IPS-18c (cell line): ENCODE measurements around the gene CDK18.

Source experiments
- H3K4me3 ChIP-seq: 2 replicates; pipeline ENCODE4 v1.7.0; 2013; ENCODE audit warnings: low read depth, mild to moderate bottlenecking, low read length, moderate library complexity; ENCODE audit not compliant: insufficient read depth
- H3K9me3 ChIP-seq: one replicate; pipeline ENCODE4 v1.6.1; 2013; ENCODE audit warnings: mild to moderate bottlenecking, low read length, moderate library complexity; ENCODE audit not compliant: control insufficient read depth, insufficient read depth

The CDK18 gene

DNA sequence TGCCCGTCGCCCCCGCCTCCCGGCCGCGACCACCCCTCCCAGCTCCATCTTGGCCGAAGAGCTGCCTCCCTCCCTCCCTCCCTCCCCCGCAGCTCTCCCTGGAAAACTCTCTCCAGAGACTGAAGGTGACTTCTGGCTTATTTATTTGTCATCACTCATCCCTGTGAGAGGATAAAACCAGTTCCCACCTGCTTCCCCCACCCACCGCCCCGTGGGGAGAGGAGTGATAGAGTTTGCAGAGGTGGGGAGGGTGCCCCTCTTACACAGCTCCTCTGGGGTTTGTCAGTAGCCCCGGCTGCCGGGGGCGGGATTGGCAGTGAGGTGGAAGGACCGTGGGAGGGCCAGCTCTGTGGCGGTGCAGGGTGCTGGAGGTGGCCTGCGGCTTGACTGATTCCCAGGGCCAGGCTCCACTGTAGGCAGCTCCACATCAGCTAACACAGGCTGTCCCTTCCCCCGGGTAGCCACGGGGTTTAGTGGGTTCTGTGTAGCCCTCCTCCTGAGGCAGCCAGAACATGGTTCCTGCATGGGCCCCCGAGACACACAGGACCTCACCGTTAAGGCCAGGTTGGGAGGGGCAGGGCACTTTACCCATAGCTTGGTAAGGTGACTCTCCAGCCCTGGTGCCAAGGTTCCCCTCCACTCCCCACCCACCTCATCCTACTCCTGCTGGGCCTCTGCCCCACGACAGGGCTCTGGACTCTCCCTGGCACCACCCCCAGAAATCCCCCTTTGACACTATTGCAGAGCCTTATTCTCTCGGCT, 65.1 kb downstream of the CDK18 start:
- peak overlapping the region; percentile 52; the same call in 1 of the 2 replicates for H3K4me3 ChIP-seq
- no peaks in the 10 kb centered on the region for H3K9me3 ChIP-seq

DNA sequence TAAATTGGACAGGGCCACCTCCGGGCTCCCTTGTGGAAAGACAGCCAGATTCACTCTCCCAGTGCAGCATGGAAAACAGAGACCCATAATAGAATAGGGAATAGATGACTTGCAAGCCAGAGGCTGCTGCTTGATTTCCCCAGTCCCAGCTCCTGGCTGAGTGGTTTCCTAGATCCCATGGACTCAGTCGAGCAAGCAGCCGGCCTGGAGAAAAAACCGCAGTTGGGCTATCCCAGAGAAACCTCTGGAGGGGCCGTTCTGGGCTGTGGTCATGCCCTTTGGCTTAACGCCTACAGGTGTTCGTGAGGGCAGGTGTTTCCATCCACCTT, 65.7 kb downstream of the CDK18 start:
- Histone ChIP-seq H3K4me3 (no peak overlapping the region), H3K9me3 (no peaks in the 10 kb centered on the region)

DNA sequence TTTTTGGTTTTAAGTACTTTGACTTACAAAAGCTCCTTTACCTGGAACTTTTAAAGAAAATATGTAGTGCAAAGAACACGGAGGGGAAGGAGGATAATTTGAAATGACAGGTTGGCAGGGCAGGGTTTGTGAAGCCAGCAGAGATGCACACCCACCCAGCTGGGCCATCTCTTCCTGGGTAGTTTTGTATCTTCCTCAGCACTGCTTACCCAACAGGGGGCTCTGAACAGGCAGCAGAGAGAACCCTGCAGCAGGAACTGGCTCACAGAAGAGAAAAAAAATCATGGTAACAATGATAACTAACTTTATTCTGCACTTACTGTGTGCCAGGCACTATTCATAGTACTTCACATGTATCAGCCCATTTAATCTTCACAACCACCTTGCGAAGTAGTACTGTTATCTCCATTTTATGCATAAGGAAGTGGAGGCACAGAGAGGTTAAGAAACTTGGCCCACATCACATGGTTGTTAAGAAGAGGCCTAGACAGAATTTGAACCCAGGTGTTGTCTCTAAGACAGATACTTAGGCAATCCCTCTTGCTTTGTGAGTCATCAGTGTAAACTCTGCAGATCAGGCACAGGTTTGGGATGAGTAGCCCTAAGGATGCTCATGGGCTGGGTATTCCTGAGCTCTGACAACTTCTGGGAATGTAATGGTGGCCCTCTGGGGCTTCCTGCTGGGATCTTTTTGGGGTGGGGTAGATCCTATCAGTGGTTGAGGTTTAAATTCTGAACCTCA, 66.5 kb downstream of the CDK18 start:
- no peaks in the 10 kb centered on the region for H3K9me3 ChIP-seq
- H3K4me3 ChIP-seq: no peak overlapping the region

DNA sequence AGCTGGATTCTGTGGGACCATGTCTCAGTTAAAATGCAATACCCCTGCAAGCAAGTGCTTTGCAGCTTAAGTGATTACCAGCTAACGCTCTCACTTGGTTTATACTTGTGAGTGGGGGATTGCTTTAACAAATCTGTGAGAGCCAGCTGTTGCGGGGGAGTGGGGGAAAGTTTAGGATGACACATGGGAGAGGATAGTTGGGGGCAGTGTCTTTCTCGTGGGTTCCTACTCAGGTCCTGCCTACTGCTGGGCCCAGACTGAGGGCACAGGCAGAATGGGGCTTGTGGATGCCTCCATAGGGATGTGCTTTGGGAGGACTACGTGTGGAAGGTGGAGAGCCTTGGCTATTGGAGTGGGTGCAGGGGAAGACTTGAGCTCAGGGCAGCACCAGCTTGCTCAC, 67.3 kb downstream of the CDK18 start:
- H3K9me3 ChIP-seq: no peaks in the 10 kb centered on the region
- no peak overlapping the region for H3K4me3 ChIP-seq

DNA sequence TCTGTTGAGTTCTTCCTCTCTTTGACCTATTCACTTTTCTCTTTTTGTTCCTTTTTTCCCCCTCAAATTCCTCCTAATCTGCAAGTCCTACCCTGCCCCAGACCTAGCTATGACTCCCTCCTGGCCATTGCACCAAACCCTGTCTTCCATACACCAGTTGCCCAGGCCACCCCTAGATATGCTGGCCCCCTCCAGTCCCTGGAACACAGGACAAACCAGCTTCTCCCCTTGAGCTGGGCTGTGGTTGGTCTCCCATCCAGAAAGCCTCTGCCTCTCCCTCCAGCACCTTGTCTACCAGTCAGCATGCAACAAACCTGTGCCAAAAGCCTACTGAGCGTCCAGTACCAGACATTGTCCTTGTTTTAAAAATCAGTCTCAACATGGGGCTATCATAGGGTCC, 68.0 kb downstream of the CDK18 start:
- Histone ChIP-seq H3K9me3 (no peaks in the 10 kb centered on the region), H3K4me3 (no peak overlapping the region)

DNA sequence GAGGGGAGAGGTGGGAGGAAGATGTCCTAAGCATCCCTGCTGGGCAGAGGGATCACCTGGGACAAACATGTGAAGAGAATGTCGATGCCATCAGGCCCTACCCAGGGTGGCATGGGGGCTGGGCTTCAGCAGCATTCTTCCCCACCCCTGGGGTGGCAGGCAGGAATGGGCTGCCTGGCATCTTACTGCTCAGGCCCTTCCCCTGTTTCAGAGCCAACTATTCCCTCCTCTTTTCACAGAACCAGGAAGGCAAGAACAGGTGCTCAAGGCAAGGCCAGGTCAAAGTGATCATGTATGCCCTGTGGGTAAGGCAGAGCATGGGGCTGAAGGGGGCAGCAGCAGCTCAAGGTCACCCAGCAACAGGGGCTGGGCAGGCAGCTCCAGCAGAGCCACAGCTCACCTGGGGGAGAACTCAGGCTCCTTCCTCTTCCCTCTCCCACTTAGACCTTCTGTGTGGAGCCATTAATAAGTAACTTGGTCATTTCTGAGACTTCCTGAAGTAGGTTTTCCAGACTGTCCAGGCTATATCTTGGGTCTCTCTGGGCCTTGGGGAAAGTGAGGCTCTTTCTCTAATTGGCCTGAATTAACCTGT, 70.9 kb downstream of the CDK18 start:
- no peak overlapping the region for H3K4me3 ChIP-seq
- H3K9me3 ChIP-seq: no peaks in the 10 kb centered on the region

DNA sequence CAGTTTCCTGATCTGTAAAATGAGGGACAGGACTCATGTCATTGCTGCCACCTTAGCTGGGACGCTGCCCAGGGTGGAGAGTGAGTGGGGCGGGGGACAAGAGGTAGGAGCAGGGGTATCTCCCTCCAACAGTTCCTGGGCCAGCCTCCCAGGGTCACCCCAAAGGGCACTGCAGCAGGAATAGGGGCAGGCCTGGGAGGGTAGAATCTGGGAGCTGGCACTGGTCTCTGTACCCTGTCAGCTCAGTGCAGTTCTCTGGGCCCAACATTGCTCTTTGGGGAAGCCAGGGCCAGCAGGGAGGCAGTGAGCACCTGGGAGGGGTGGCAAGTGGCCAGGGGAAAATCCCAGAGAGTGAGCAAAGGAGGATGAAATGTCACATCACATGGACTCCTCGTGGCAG, 71.5 kb downstream of the CDK18 start:
- H3K4me3 ChIP-seq: no peak overlapping the region
- no peaks in the 10 kb centered on the region for H3K9me3 ChIP-seq

DNA sequence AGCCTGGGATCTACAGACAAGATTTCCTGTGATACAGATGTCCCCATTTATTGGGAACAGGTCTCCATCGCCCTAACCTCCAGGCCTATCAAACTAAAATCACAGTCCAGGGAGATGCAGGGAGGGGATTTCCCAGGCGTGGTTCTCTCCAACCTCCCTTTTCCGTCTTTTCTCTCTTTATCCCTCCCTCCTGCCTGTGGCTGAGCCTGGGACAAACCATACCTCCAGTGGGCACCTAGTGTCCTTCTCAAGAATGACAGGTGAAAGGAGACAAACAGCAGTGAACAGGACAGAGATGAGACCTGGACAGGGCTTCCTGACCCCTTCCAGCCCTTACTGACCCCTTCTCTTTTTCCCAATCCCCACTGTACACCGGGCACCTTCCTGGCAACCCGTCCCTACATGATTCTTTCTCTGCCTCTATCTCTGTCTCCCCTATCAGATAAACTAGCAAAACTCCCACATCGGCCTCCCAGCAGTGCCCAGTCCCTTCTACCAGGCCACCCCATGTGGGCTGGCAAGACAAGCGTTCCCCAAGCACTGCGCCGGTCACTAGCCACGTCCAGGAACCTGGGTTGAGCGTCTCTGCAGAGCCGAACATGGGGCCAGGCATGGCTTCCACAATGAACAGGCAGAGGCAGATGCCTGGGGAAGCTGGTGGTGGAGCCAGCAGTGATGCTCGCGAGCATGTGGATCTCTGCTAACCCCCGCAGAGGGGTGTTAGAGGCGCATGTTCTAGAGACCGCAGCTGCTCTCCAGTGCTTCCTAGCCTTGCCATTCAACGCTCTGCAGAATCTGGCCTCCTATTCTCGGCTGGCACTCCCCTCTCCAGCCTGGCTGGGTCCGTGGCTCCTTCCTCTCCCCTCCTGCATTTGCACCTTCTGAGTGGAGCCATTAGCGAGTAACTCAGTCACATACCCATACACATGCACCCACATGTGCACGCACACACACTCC, 72.6 kb downstream of the CDK18 start:
- Histone ChIP-seq H3K9me3 (no peaks in the 10 kb centered on the region), H3K4me3 (no peak overlapping the region)

DNA sequence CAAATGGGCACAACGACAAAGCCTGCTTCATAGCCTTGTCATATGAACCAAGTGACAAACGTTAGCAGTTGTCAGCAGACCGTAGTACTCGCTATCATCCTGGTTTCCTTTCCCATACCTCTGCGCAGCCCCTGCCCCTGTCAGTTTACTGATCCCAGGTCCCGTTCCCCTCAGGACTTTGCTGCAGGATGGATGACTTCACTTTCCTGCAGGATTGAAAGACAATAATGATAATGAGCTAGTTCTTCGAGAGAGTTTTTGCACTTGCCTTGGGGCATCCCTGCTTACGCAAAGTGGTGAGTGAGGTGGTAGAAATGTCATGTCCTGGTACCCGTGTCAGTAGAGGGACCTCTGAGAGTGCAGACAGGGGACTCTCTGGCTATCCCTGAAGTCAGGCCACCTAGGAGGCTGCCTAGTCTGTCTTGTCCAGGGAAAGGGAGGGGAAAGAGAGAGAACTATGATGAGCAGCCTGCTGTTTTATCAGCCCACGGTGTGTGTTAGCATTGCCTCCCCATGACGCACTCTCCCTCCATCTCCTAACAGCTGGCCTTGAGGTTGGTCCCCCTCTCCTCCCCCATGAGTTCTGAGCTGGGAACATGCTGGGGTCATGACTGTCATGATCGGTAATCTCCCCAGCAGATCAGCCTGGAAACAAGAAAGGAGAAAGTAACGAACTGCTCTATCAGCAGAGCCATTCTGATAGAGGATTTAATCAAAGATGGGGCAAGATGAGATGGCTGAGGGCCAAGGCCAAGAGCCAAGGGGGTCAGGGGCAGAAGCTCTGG, 73.6 kb downstream of the CDK18 start:
- H3K4me3 ChIP-seq: no peak overlapping the region

DNA sequence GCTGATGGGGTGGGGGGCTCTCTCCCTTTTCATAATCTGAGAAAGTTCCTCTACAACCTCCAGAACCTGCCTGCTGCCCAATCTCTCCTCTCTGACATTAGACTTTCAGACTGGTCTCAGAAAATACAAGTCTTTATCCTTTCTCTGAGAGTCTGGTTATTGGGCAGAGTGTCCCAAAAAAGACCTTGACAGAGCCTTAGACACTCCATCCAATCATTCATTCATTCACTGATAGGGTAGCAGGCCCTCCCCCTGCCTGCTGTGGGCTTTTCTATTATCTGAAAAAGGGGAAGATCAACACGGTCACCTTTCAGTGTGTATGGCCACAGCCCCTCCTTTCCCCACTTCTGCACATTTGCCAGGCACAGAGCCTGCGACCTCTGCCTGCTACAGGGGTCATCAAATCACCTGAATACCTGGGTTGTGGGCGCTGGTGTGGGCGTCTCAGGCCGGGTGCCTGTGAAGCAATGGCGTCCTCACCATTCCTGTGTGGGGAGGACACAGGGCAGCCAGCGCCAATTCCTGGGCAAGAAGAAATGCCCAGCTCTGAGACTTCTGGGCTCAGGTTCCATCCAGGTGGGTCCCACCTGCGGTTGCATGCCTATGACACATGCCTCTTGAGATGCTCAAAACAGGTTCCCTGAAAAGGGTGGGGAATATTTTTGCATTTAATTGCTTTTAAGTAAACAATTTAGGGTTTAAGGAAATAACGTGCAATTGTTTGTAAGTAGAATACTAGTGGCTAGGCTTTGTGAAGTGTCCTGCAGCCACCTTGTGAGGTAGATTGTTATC, 74.5 kb downstream of the CDK18 start:
- Histone ChIP-seq H3K9me3 (no peaks in the 10 kb centered on the region), H3K4me3 (no peak overlapping the region)

More for the DNA sequence above, 73.6 kb downstream of the CDK18 start:
- no peaks in the 10 kb centered on the region for H3K9me3 ChIP-seq

DNA sequence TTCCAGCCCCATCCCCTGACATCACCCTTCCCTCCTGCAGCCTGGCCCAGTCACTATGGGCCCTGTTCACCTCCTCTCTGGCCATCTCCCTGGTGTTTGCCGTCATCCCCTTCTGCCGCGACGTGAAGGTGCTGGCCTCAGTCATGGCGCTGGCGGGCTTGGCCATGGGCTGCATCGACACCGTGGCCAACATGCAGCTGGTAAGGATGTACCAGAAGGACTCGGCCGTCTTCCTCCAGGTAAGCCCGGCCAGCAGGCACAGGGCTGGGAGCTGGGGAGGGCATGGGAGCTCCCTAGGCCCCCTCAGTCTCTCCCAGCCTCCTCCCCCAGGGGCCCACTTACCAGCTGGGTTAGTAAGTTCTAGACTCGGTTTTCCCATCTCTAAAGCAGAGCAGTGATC, 75.2 kb downstream of the CDK18 start:
- no peak overlapping the region for H3K4me3 ChIP-seq

DNA sequence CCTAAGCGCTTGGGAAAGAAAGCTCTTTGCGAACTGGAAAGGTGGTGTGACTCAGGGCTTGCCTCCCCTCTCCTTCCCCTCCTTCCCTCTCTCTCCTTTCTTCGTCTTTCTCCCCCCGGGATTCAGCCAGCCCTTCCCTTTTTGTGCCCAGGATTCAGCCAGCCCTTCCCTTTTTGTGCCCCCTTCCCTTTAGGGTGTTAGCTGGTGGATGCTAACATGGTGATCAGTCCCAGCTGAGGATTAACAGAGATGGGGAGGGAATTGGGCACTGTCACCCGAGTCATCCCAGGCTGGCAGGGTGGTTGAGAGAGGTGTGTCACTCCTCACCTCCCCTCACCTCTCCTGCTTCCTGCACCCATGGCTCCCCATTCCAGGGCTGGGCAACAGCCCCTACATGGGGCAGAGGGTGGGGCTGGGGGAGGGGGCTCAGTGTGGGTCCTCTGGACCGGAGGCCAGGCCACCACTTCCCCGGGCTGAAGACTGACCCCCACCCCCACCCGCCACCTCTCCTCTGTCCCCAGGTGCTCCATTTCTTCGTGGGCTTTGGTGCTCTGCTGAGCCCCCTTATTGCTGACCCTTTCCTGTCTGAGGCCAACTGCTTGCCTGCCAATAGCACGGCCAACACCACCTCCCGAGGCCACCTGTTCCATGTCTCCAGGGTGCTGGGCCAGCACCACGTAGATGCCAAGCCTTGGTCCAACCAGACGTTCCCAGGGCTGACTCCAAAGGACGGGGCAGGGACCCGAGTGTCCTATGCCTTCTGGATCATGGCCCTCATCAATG, 75.9 kb downstream of the CDK18 start:
- H3K4me3 ChIP-seq: no peak overlapping the region
- H3K9me3 ChIP-seq: no peaks in the 10 kb centered on the region

More for the DNA sequence above, 75.2 kb downstream of the CDK18 start:
- no peaks in the 10 kb centered on the region for H3K9me3 ChIP-seq

DNA sequence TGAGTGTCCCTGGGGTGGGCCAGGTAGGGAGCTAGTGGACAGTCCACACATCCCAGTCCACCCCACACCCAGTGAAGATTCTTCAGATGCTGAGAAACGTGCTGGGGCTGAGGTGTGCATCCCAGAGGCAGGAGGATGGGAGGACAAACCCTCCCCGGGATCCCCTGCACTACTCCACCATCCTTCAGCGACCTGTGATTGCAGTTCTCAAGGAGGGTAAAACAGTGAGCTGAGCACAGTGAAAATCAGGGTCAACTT, 76.4 kb downstream of the CDK18 start:
- H3K9me3 ChIP-seq: no peaks in the 10 kb centered on the region

DNA sequence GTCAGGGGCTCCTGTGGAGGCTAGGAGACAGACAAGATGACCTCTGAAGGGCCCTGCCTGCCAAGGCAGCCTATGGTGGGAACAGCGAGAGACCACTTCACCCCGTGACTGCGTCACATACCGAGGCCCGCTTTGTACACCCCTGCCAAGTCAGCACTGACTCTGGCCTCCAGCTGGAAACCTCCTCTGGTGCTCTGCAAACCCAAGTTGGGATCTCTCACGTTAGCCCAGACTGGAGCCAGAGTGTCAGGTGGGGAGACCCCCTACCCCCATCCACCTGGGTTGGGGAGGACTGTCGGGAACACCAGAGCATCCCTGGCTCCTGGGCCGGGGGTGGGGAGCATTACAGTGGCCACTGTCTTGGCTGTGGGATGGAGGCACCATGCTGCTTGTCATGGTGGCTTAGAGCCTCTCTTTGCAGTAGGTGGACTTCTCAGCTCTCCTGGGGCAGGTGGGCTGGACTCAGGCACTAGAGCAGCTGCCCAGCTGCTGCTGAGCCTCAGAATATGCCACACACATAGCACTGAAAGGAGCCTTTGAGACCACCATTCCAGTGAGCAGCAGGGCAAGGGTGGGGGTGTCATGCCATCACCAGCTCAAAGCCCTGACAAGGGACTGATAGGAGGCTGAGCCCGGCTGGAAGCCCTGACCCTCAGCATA, 77.0 kb downstream of the CDK18 start:
- no peaks in the 10 kb centered on the region for H3K9me3 ChIP-seq
- no peak overlapping the region for H3K4me3 ChIP-seq

More for the DNA sequence above, 76.4 kb downstream of the CDK18 start:
- no peak overlapping the region for H3K4me3 ChIP-seq

DNA sequence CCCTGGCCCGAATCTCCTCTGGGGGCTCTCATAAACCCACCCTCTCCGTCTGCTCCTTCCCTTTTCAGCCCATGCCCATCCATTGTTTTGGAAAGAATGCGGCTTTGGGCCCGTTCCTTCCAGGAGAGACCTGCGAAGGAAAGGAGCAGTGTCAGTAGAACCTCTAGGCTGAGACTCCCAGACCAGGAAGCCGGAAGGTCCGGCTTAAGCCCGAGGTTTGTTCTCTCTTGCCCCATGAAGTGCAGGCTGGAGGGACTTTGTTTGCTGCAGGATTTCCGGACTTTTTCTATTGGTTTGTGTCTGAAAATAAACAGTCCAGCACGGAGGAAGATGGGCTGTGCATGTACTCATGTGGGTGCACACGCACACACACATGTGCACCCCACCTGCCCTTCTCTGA, 77.6 kb downstream of the CDK18 start:
- Histone ChIP-seq H3K9me3 (no peaks in the 10 kb centered on the region), H3K4me3 (no peak overlapping the region)
